GM12801 (cell line): ENCODE data around the gene PPP6R2.

Experiments used
- TF ChIP-seq, protein P1 (sequence below): IDR thresholded peaks from one replicate; pipeline ENCODE4 v1.5.1; 2011; ENCODE audit warnings: control low read depth; ENCODE audit not compliant: insufficient read length; ENCODE audit errors: extremely low read depth

Gene PPP6R2

DNA sequence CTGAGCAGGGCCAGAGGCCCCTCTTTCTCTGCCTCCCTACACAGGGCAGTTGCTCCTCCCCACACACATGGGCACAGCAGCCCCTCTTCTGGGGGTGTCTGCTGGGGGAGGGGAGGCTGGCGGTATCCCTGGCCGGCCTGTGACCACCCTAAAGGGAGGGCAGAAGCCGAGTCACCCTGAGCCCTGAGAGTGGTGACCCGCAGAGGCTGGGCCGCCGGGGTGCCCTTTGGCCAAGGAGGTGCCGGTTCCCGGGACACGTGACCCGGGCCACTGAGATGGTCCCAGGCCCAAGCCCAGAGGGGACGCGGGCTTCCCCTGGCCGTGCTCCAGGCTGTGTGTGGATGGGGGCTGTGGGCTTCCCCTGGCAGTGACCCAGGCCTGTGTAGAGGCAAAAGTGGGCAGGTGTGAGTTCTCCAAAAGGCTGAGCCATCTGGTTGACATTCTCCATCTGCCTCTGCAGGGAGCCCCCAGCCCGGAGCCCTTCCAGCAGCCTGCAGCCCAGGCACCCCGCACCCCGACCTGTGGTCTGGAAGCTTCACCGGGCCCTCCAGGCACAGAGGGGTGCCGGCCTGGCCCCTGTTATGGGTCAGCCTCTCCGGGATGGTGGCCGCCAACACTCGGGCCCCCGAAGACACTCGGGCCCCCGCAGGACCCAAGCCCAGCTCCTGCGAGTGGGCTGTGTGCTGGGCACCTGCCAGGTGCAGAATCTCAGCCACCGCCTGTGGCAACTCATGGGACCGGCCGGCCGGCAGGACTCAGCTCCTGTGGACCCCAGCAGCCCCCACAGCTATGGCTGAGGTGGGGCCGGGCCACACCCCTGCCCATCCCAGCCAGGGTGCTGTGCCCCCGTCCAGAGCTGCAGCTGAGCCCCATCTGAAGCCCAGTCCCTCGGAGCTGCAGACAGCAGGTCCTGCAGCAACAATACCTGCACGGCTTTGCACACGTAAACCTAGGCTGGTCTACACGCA is 139.3 kb downstream of the PPP6R2 start:
- TF ChIP-seq, protein P1, sequence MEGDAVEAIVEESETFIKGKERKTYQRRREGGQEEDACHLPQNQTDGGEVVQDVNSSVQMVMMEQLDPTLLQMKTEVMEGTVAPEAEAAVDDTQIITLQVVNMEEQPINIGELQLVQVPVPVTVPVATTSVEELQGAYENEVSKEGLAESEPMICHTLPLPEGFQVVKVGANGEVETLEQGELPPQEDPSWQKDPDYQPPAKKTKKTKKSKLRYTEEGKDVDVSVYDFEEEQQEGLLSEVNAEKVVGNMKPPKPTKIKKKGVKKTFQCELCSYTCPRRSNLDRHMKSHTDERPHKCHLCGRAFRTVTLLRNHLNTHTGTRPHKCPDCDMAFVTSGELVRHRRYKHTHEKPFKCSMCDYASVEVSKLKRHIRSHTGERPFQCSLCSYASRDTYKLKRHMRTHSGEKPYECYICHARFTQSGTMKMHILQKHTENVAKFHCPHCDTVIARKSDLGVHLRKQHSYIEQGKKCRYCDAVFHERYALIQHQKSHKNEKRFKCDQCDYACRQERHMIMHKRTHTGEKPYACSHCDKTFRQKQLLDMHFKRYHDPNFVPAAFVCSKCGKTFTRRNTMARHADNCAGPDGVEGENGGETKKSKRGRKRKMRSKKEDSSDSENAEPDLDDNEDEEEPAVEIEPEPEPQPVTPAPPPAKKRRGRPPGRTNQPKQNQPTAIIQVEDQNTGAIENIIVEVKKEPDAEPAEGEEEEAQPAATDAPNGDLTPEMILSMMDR: no peak

DNA sequence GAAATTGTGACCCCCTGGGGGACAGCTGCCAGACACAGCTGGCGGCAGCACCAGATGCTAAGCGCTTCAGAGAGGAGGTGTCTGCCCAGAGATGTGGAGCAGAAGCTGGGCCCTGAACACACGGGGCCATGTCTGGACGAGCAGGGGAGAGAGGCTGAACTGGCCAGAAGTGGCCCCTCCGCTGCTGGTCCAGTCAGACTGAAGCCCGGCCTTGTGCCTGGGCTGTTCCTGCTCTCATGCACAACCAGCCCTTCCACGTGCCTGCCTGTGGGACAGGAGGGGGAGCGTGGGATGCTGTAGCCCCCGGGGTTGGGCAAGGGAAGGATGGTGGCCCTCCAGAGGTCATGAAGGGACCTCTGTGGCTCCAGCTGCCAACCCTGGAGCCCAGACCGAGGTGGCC is 140.0 kb downstream of the PPP6R2 start:
- TF ChIP-seq, protein P1: no peak

DNA sequence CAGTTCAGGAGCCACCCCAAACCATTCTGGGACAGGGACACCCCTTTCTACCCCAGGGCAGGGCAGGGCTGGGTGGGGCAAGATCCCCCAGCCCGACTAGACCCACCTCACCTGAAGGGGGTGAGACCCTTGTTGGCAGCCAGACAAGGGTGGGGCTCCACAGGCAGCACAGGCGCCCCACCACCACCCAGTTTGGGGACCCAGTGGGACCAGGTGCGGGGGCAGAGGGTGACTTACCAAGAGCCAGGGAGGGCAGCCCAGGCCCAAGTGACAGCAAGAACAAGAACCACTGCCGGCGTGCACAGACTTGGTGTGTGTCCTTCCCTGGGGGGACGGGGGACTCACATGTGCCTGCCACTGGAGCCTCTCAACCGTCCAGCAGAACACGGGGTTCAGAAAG is 140.4 kb downstream of the PPP6R2 start:
- TF ChIP-seq, protein P1: no peak

DNA sequence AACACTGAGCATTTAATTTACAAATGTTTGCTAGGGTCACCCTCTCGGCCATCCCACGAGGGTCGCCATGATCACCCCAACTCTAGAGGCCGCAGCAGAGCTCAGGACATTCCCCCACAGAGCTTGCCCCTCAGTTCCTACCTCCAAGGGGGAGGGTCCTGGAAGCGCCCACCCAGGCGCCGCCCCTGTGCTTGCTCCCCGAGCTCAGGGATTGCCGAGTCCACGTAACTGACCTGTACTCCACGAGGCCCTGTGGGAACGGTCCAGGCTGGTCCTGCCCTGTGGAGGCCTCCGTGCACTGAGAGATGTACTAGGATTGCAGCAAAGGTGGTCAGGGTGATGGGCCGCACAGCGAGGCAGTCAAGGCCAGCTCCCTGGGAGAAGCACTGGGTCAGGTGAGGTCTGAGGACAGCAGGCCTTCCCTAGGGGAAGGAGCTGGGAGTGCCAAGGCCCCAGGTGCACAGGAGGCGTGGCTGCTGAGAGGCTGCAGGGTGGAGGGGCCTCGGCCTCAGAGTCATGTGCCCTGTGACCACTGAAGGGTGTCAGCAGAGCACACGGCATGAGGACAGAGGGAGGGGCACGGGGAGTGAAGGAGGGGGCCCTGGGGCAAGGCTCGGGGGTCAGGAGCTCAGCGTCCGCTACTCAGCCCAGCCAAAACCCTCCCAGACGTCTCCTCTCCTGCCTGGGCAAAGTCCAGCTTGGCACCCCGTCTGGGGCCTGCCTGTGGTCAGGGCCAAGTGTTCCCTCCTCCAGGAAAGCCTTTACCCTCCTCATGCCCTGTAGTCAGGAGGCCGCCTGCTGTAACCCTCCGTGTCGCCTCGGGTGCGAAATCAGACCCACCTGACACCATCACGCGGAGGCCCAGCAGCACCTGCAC is 141.1 kb downstream of the PPP6R2 start:
- TF ChIP-seq, protein P1: no peak

DNA sequence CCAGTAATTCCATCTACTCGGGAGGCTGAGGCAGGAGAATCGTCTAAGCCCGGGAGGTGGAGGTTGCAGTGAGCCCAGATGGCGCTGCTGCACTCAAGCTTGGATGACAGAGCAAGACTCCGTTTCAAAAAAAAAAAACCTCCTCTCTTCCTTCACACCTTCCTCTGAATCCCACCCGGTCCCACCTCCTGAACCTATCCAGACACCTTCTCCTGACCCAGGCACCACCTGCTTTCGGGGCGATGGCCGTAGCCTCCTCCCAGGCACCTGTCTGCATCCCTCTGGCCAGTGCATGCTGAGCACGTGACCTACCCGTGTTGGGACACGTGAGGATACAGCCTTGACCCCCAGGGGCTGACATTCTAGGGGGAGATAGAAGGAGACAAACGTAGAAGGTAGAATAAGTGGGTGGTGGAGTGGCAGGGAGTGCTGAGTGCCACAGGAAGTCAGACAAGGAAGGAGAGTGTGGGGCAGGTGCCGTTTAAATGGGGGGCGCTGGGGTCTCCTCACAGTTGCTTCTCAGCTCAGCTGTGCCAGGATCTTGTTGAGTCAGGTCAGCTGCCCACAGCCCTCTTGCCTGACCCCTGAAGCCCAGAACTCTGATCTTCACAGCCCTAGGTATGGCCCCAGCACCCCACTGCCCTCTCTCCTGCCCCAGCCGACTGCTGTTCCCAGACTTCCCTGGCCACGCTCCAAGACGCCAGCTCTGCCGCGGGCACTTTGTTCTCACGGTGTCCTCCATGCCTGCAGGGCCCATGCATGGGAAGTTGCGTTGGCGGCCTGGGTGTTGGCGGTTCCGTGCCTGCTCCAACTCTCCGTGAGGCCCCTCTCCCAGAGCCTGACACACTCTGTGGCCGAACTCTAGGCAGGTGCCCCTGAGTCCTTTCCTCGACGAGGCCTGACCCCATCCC is 142.3 kb downstream of the PPP6R2 start:
- TF ChIP-seq, protein P1: no peak

DNA sequence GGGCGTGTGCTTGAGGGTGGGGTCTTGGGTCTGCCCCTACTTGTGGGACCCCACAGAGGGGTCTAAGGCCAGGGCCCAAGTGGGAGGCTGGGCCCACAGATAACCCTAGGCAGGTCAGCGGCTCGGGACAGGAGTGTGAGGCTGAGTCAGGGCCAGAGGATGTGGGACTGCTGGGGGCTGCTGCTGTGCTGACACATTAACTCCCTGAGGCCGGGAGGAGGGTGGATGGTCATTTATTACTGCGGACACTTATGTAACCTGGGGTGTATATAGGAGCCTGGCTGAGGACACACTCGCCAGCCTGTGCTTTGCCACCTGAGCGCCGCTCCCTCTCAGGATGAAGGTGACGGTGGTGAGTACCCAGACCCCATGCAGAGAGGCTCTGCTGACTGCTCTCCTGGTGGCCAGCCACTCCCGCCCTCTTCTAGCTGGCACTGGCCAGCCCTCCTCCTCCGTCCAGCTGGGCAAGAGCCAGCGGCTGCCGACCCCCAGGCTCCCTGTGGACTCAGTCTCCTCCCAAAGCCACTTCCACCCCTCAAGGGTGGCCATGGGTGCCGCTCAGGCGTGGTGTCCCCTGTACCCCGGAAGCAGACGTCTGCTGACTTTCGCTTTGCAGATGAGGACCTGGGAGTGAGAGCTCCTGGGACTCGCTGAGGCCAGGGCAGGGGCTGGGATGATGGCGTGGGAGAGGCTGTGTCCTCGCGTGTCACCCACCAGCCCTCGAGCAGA is 143.6 kb downstream of the PPP6R2 start, which contains the start of gene MIOX:
Gene MIOX, plus strand, starts transcription at position 299 of the 729 bp plus-strand sequence. Its CDS starts 39 bp downstream, at position 338.
- TF ChIP-seq, protein P1: no peak
